A549 (cell line): ENCODE data around the gene KLHL11. TPM values are rescaled to one million over a fixed set of nuclear protein-coding genes. Genes with fewer than 3 reads are reported as not detected.

ENCODE experiments used
- ATOH8 ChIP-seq: fragments of 250-450 bp; sonication (Bioruptor Pico); IDR thresholded peaks from 2 replicates; pipeline ENCODE4 v1.5.0; 2020; ENCODE audit warnings: low read depth, mild to moderate bottlenecking, moderate library complexity
- CBX8 ChIP-seq: fragments of 200-600 bp; sonication (generic); IDR thresholded peaks from 2 replicates; pipeline ENCODE4 v1.6.1; 2016
- CEBPB ChIP-seq, 2 experiments: fragments of >200 bp in 1 of 2; sonication (Bioruptor Twin) in 1 of 2; formaldehyde crosslinking in 1 of 2; IDR thresholded peaks; 2 replicates each; pipeline ENCODE4 v1.6.1; 2012 to 2016
- CHD2 ChIP-seq: fragments of 150-350 bp; IDR thresholded peaks from 2 replicates; pipeline ENCODE4 v1.6.1; 2014; ENCODE audit warnings: low read length; ENCODE audit not compliant: partially characterized antibody
- CHD4 ChIP-seq: fragments of 200-600 bp; sonication (generic); IDR thresholded peaks from 2 replicates; pipeline ENCODE4 v1.6.1; 2016; ENCODE audit warnings: antibody characterized with exemption, mild to moderate bottlenecking, borderline replicate concordance
- E2F6 ChIP-seq: IDR thresholded peaks from 2 replicates; pipeline ENCODE4 v1.6.1; 2012; ENCODE audit warnings: low read depth, borderline replicate concordance
- ELK1 ChIP-seq: fragments of 150-350 bp; IDR thresholded peaks from 2 replicates; pipeline ENCODE4 v1.6.1; 2014; ENCODE audit warnings: low read depth, mild to moderate bottlenecking, low read length
- EP300 ChIP-seq, 2 experiments: fragments of >200 bp; sonication (Bioruptor Twin); formaldehyde crosslinking; IDR thresholded peaks; 2 replicates in 1 of 2; 3 replicates in 1 of 2; pipeline ENCODE4 v1.6.1; 2016 to 2017
- ESRRA ChIP-seq: fragments of 150-350 bp; IDR thresholded peaks from 2 replicates; pipeline ENCODE4 v1.6.1; 2014; ENCODE audit warnings: mild to moderate bottlenecking, low read length, borderline replicate concordance
- FOSL2 ChIP-seq, 2 experiments: fragments of 450-650 bp in 1 of 2; fragments of >200 bp in 1 of 2; sonication (Bioruptor Twin) in 1 of 2; formaldehyde crosslinking; IDR thresholded peaks; 2 replicates each; pipeline versions ENCODE4 v1.5.0 to v1.6.1; 2016 to 2020; ENCODE audit warnings: mild to moderate bottlenecking in 1 of 2, moderate library complexity in 1 of 2
- FOXS1 ChIP-seq: fragments of 250-450 bp; sonication (Bioruptor Pico); IDR thresholded peaks from 2 replicates; pipeline ENCODE4 v1.5.0; 2020; ENCODE audit warnings: mild to moderate bottlenecking, moderate library complexity
- GATA3 ChIP-seq: IDR thresholded peaks from 2 replicates; pipeline ENCODE4 v1.6.1; 2012; ENCODE audit warnings: borderline replicate concordance
- HMGXB4 ChIP-seq: fragments of 250-450 bp; sonication (Bioruptor Pico); IDR thresholded peaks from 2 replicates; pipeline ENCODE4 v1.5.0; 2021; ENCODE audit warnings: mild to moderate bottlenecking, moderate library complexity, borderline replicate concordance
- HOXB13 ChIP-seq: fragments of 250-450 bp; sonication (Bioruptor Pico); IDR thresholded peaks from 2 replicates; pipeline ENCODE4 v1.5.0; 2020; ENCODE audit warnings: low read depth, mild to moderate bottlenecking, moderate library complexity
- HOXB5 ChIP-seq: fragments of 250-450 bp; sonication (Bioruptor Pico); IDR thresholded peaks from 2 replicates; pipeline ENCODE4 v1.5.0; 2020; ENCODE audit warnings: mild to moderate bottlenecking, moderate library complexity
- JUN ChIP-seq, 2 experiments: fragments of >200 bp; sonication (Bioruptor Twin); formaldehyde crosslinking; IDR thresholded peaks; 2 replicates in 1 of 2; 3 replicates in 1 of 2; pipeline ENCODE4 v1.6.1; 2016 to 2017
- JUNB ChIP-seq: fragments of >200 bp; sonication (Bioruptor Twin); formaldehyde crosslinking; IDR thresholded peaks from 2 replicates; pipeline ENCODE4 v1.6.1; 2016
- KDM1A ChIP-seq: fragments of 200-600 bp; sonication (generic); IDR thresholded peaks from 2 replicates; pipeline ENCODE4 v1.6.1; 2016; ENCODE audit warnings: low read depth, mild to moderate bottlenecking
- KDM5A ChIP-seq: fragments of 200-600 bp; sonication (generic); IDR thresholded peaks from 2 replicates; pipeline ENCODE4 v1.6.1; 2016; ENCODE audit warnings: antibody characterized with exemption, mild to moderate bottlenecking
- MAFK ChIP-seq: fragments of 450-650 bp; IDR thresholded peaks from 2 replicates; pipeline ENCODE4 v1.6.1; 2014; ENCODE audit not compliant: partially characterized antibody
- MAZ ChIP-seq: fragments of 150-350 bp; IDR thresholded peaks from 2 replicates; pipeline ENCODE4 v1.6.1; 2014; ENCODE audit warnings: antibody characterized with exemption, low read depth, low read length, borderline replicate concordance
- MYC ChIP-seq: IDR thresholded peaks from 2 replicates; pipeline ENCODE4 v1.6.1; 2012; ENCODE audit warnings: mild to moderate bottlenecking, inconsistent platforms, low read length, improper control_type of control experiment, borderline replicate concordance
- NPAS2 ChIP-seq: fragments of 250-450 bp; sonication (Bioruptor Pico); IDR thresholded peaks from 2 replicates; pipeline ENCODE4 v1.8.0; 2022; ENCODE audit warnings: mild to moderate bottlenecking, moderate library complexity, borderline replicate concordance
- NR3C1 ChIP-seq: fragments of >200 bp; sonication (Bioruptor Twin); formaldehyde crosslinking; IDR thresholded peaks from 3 replicates; pipeline ENCODE4 v1.6.1; 2017
- PBX3 ChIP-seq: IDR thresholded peaks from 2 replicates; pipeline ENCODE4 v1.6.1; 2012
- RAD21 ChIP-seq, 2 experiments: fragments of >200 bp in 1 of 2; sonication (Bioruptor Twin) in 1 of 2; formaldehyde crosslinking in 1 of 2; IDR thresholded peaks in 1 of 2; conservative IDR thresholded peaks in 1 of 2; 2 replicates in 1 of 2; 3 replicates in 1 of 2; pipeline ENCODE4 v1.6.1; 2012 to 2018; ENCODE audit warnings: inconsistent platforms in 1 of 2
- RARB ChIP-seq: fragments of 250-450 bp; sonication (Bioruptor Pico); IDR thresholded peaks from 2 replicates; pipeline ENCODE4 v1.8.0; 2021; ENCODE audit warnings: mild to moderate bottlenecking, moderate library complexity
- RCOR1 ChIP-seq: fragments of 150-350 bp; IDR thresholded peaks from 2 replicates; pipeline ENCODE4 v1.6.1; 2014; ENCODE audit warnings: antibody characterized with exemption, low read length, low read depth
- RFX5 ChIP-seq: fragments of 450-650 bp; IDR thresholded peaks from 2 replicates; pipeline ENCODE4 v1.7.1; 2014; ENCODE audit warnings: antibody characterized with exemption, mild to moderate bottlenecking, moderate library complexity
- RNF2 ChIP-seq: fragments of 200-600 bp; sonication (generic); IDR thresholded peaks from 2 replicates; pipeline ENCODE4 v1.6.1; 2016; ENCODE audit warnings: low read depth, mild to moderate bottlenecking, antibody characterized with exemption, moderate library complexity, borderline replicate concordance
- SMC3 ChIP-seq: fragments of >200 bp; sonication (Bioruptor Twin); formaldehyde crosslinking; IDR thresholded peaks from 3 replicates; pipeline ENCODE4 v1.6.1; 2018; ENCODE audit warnings: inconsistent platforms
- TFCP2L1 ChIP-seq: fragments of 250-450 bp; sonication (Bioruptor Pico); IDR thresholded peaks from 2 replicates; pipeline ENCODE4 v1.5.0; 2021; ENCODE audit warnings: mild to moderate bottlenecking
- TP53 ChIP-seq: fragments of 250-450 bp; sonication (Bioruptor Pico); IDR thresholded peaks from 2 replicates; pipeline ENCODE4 v1.5.0; 2021; ENCODE audit warnings: mild to moderate bottlenecking, moderate library complexity
- ZFP36 ChIP-seq: fragments of 450-650 bp; IDR thresholded peaks from 2 replicates; pipeline ENCODE4 v1.6.1; 2014; ENCODE audit warnings: borderline replicate concordance; ENCODE audit not compliant: partially characterized antibody
- ZNF302 ChIP-seq: fragments of 250-450 bp; sonication (Bioruptor Pico); IDR thresholded peaks from 2 replicates; pipeline ENCODE4 v1.9.0; 2021; ENCODE audit warnings: inconsistent platforms, mild to moderate bottlenecking, moderate library complexity
- ZSCAN20 ChIP-seq: fragments of 250-450 bp; sonication (Bioruptor Pico); IDR thresholded peaks from 2 replicates; pipeline ENCODE4 v1.8.0; 2022; ENCODE audit warnings: mild to moderate bottlenecking, moderate library complexity
- polyA plus RNA-seq, 4 experiments: library from polyadenylated mRNA; depleted of rRNA in 3 of 4; stranded (reverse); fragments of >200 nt; fragmentation: RNase III in 1 of 4; extraction: RNeasy Plus Mini Kit Qiagen cat#74134 plus additional on column Dnase treatment in 1 of 4; gene quantifications; 2 replicates in 3 of 4; 3 replicates in 1 of 4; pipeline ENCODE4 v1.2.3, GENCODE V29; 2011 to 2017
- TF ChIP-seq, protein P1 (sequence below): fragments of >200 bp; sonication (Bioruptor Twin); formaldehyde crosslinking; IDR thresholded peaks from 3 replicates; pipeline ENCODE4 v1.5.1; 2016
- TF ChIP-seq, protein P2 (sequence below): IDR thresholded peaks from 2 replicates; pipeline ENCODE4 v1.6.1; 2012

The KLHL11 gene
- polyA plus RNA-seq, 2 of the 4 experiments (the other 2 are of a cell fraction), result 3.8 to 12.7 TPM

GRCh38 chr17:41865596-41865893, 322 bp upstream of the KLHL11 start (continued):
- TF ChIP-seq HMGXB4 (CRISPR knock-in tag) (no peak), CHD2 (no peak), FOSL2 (IDR thresholded peaks at IDR 0.05) (no peak), FOSL2 (CRISPR knock-in tag; IDR thresholded peaks at IDR 0.05) (no peak; the same call in 1 of the 2 replicates), JUNB (no peak), NR3C1 (no peak), KDM1A (no peak), PBX3 (peak; percentile 84; the same call in 1 of the 2 replicates), HOXB13 (no peak), KDM5A (no peak), TFCP2L1 (0 out of 2 replicates have a peak, but pooled peaks have one; percentile 50), ESRRA (no peak), JUN (IDR thresholded peaks at IDR 0.05) (no peak; a peak in 1 of 5 replicates), ZFP36 (no peak), CEBPB (IDR thresholded peaks at IDR 0.05) (no peak), RFX5 (peak; percentile 53; the same call in 1 of the 2 replicates), CBX8 (no peak), GATA3 (no peak; the same call in 1 of the 2 replicates), MYC (no peak), MAZ (no peak), EP300 (IDR thresholded peaks at IDR 0.05) (no peak), TP53 (CRISPR knock-in tag) (0 out of 2 replicates have a peak, but pooled peaks have one; percentile 9), ZNF302 (CRISPR knock-in tag) (no peak), NPAS2 (CRISPR knock-in tag) (no peak), ELK1 (no peak), FOXS1 (CRISPR knock-in tag) (no peak), ZSCAN20 (CRISPR knock-in tag) (no peak), RNF2 (no peak), CHD4 (no peak), HOXB5 (CRISPR knock-in tag) (no peak), RAD21 (conservative IDR thresholded peaks at IDR 0.05 in 1 of 2, IDR thresholded peaks at IDR 0.05 in 1 of 2) (no peak), RCOR1 (no peak), SMC3 (no peak), RARB (CRISPR knock-in tag) (peak; percentile 47; the same call in 1 of the 2 replicates), ATOH8 (CRISPR knock-in tag) (no peak; the same call in 1 of the 2 replicates), MAFK (no peak), E2F6 (no peak)
- TF ChIP-seq, protein P1, sequence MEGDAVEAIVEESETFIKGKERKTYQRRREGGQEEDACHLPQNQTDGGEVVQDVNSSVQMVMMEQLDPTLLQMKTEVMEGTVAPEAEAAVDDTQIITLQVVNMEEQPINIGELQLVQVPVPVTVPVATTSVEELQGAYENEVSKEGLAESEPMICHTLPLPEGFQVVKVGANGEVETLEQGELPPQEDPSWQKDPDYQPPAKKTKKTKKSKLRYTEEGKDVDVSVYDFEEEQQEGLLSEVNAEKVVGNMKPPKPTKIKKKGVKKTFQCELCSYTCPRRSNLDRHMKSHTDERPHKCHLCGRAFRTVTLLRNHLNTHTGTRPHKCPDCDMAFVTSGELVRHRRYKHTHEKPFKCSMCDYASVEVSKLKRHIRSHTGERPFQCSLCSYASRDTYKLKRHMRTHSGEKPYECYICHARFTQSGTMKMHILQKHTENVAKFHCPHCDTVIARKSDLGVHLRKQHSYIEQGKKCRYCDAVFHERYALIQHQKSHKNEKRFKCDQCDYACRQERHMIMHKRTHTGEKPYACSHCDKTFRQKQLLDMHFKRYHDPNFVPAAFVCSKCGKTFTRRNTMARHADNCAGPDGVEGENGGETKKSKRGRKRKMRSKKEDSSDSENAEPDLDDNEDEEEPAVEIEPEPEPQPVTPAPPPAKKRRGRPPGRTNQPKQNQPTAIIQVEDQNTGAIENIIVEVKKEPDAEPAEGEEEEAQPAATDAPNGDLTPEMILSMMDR, result no peak
- TF ChIP-seq, protein P2, sequence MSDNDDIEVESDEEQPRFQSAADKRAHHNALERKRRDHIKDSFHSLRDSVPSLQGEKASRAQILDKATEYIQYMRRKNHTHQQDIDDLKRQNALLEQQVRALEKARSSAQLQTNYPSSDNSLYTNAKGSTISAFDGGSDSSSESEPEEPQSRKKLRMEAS, result peak; percentile 50; the same call in 1 of the 2 replicates
